Measurements from ENCODE around the gene SERPINA3.
A peak's percentile ranks its signal among the peaks of the same experiment; 100 is the strongest.
"Not testable (repeated sequence)": the region's sequence is repeated elsewhere in the genome, so short reads cannot be mapped to it uniquely, and the experiment has no call there.

Gene SERPINA3

GRCh38 chr14:94633121-94633520 lies 20.9 kb downstream of the SERPINA3 start:
- DNase-seq (ENCODE audit: low spot score) = no peak

- DNase-seq (ENCODE audit: low spot score) = no peak
Observed at GRCh38 chr14:94635154-94635553, 23.0 kb downstream of the SERPINA3 start.

GRCh38 chr14:94636744-94637412 lies 24.7 kb downstream of the SERPINA3 start:
- peak; percentile 22 for DNase-seq (ENCODE audit: low spot score)

- not testable (repeated sequence) for DNase-seq (ENCODE audit: low spot score)
Observed at GRCh38 chr14:94637814-94638213, 25.6 kb downstream of the SERPINA3 start.

GRCh38 chr14:94638339-94638738 lies 26.1 kb downstream of the SERPINA3 start:
- no peak for DNase-seq (ENCODE audit: low spot score)

- no peak for DNase-seq (ENCODE audit: low spot score)
Observed at GRCh38 chr14:94638961-94639817, 27.0 kb downstream of the SERPINA3 start.

GRCh38 chr14:94640721-94641631 lies 28.8 kb downstream of the SERPINA3 start:
- no peak for DNase-seq (ENCODE audit: low spot score)

GRCh38 chr14:94641632-94641955 lies 29.4 kb downstream of the SERPINA3 start:
- DNase-seq (ENCODE audit: low spot score) = no peak

- DNase-seq (ENCODE audit: low spot score) = no peak
Observed at GRCh38 chr14:94643316-94644101, 31.3 kb downstream of the SERPINA3 start.

- DNase-seq (ENCODE audit: low spot score) = no peak
Observed at GRCh38 chr14:94644102-94644535, 31.9 kb downstream of the SERPINA3 start.

- no peak for DNase-seq (ENCODE audit: low spot score)
Observed at GRCh38 chr14:94646066-94646465, 33.9 kb downstream of the SERPINA3 start.

- DNase-seq (ENCODE audit: low spot score) = no peak
Observed at GRCh38 chr14:94646481-94646880, 34.3 kb downstream of the SERPINA3 start.

GRCh38 chr14:94648801-94649200 lies 36.6 kb downstream of the SERPINA3 start:
- no peak for DNase-seq (ENCODE audit: low spot score)

GRCh38 chr14:94649543-94650443 lies 37.6 kb downstream of the SERPINA3 start:
- no peak for DNase-seq (ENCODE audit: low spot score)

GRCh38 chr14:94650444-94650775 lies 38.2 kb downstream of the SERPINA3 start:
- no peak for DNase-seq (ENCODE audit: low spot score)

- no peak for DNase-seq (ENCODE audit: low spot score)
Observed at GRCh38 chr14:94650806-94651805, 38.9 kb downstream of the SERPINA3 start.

GRCh38 chr14:94653321-94653720 lies 41.1 kb downstream of the SERPINA3 start:
- DNase-seq (ENCODE audit: low spot score) = no peak

- no peak for DNase-seq (ENCODE audit: low spot score)
Observed at GRCh38 chr14:94654071-94654861, 42.1 kb downstream of the SERPINA3 start.

Measured in NAMALWA (cell line).